GM10266 (cell line): ENCODE results near the gene C10orf90.
"Not testable (repeated sequence)": the region's sequence is repeated elsewhere in the genome, so short reads cannot be mapped to it uniquely, and the experiment has no call there.

Experiments
- DNase-seq: peaks from one replicate; pipeline ENCODE4 v3.0.0; 2012; ENCODE audit errors: extremely low spot score
- TF ChIP-seq, protein P1 (sequence below): IDR thresholded peaks from 2 replicates; pipeline ENCODE4 v1.5.1; 2012; ENCODE audit warnings: mild to moderate bottlenecking, low read depth; ENCODE audit not compliant: control insufficient read depth, insufficient read depth; ENCODE audit errors: missing control alignments

The C10orf90 gene

GRCh38 chr10:126551202-126551601 is 119.3 kb downstream of the C10orf90 start:
- TF ChIP-seq, protein P1, sequence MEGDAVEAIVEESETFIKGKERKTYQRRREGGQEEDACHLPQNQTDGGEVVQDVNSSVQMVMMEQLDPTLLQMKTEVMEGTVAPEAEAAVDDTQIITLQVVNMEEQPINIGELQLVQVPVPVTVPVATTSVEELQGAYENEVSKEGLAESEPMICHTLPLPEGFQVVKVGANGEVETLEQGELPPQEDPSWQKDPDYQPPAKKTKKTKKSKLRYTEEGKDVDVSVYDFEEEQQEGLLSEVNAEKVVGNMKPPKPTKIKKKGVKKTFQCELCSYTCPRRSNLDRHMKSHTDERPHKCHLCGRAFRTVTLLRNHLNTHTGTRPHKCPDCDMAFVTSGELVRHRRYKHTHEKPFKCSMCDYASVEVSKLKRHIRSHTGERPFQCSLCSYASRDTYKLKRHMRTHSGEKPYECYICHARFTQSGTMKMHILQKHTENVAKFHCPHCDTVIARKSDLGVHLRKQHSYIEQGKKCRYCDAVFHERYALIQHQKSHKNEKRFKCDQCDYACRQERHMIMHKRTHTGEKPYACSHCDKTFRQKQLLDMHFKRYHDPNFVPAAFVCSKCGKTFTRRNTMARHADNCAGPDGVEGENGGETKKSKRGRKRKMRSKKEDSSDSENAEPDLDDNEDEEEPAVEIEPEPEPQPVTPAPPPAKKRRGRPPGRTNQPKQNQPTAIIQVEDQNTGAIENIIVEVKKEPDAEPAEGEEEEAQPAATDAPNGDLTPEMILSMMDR = no peak
- DNase-seq = no peak

GRCh38 chr10:126550586-126550985 is 119.9 kb downstream of the C10orf90 start:
- not testable (repeated sequence) for DNase-seq

GRCh38 chr10:126549344-126549743 is 121.1 kb downstream of the C10orf90 start:
- TF ChIP-seq, protein P1 = no peak
- DNase-seq = no peak

GRCh38 chr10:126544565-126544964 is 125.9 kb downstream of the C10orf90 start:
- TF ChIP-seq, protein P1 = no peak

DNA sequence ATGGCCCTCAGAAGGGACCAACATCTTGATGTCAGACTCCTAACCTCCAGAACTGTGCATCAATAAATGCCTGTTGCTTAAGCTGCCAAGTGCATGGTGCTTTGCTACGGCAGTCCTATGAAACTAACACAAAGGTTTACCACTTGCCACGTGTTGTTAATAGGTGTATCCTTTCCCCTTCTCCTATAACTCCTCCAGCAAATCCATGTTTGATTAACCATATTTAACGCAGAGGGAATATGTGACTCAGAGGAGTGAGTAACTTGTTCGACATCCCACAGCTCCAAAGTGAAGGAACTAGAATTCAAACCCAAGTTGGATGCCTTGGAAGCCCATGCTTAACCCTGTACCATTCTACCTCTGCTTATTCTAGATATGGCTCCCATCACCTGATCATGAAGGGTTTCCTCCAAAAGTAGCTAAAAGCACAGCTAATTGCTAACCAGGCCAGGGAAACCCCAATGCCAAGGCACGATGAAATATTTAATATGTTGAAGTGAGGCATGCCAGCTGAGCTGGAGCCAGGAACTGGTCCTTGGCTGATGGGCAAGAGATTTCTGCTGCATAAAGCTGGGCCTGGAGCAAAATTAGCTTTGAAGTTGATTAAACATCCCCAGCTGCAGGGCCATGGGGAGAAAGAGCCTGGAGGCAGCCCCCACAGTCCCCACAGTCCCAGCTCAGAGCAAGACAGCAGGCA is 131.9 kb downstream of the C10orf90 start:
- DNase-seq = no peak
- TF ChIP-seq, protein P1 = no peak

More at GRCh38 chr10:126544565-126544964, 125.9 kb downstream of the C10orf90 start:
- DNase-seq = no peak

GRCh38 chr10:126536656-126537055 is 133.8 kb downstream of the C10orf90 start:
- TF ChIP-seq, protein P1 = no peak

GRCh38 chr10:126536148-126536547 is 134.3 kb downstream of the C10orf90 start:
- DNase-seq = no peak
- TF ChIP-seq, protein P1 = no peak

More at GRCh38 chr10:126536656-126537055, 133.8 kb downstream of the C10orf90 start:
- DNase-seq = no peak
